IMR-90 (cell line): ENCODE data around the gene DUSP11.

Source experiments
- BHLHE40 ChIP-seq: fragments of 150-350 bp; IDR thresholded peaks from 2 replicates; pipeline ENCODE4 v1.6.1; 2016; ENCODE audit warnings: mild to moderate bottlenecking, low read depth, low read length
- CHD1 ChIP-seq: IDR thresholded peaks from 2 replicates; pipeline ENCODE4 v1.6.1; 2012; ENCODE audit warnings: low read depth, low read length, improper control_type of control experiment
- FOS ChIP-seq: fragments of 150-350 bp; IDR thresholded peaks from 2 replicates; pipeline ENCODE4 v1.6.1; 2016; ENCODE audit warnings: low read depth, low read length
- MAFK ChIP-seq: IDR thresholded peaks from 2 replicates; pipeline ENCODE4 v1.6.1; 2012; ENCODE audit warnings: low read depth, low read length, improper control_type of control experiment
- NFE2L2 ChIP-seq: fragments of 150-350 bp; IDR thresholded peaks from 2 replicates; pipeline ENCODE4 v1.6.1; 2016; ENCODE audit warnings: low read depth, mild to moderate bottlenecking, low read length
- POLR2A ChIP-seq: IDR thresholded peaks from 2 replicates; pipeline ENCODE4 v1.6.1; 2012; ENCODE audit warnings: mild to moderate bottlenecking, low read depth, low read length
- RAD21 ChIP-seq: IDR thresholded peaks from 2 replicates; pipeline ENCODE4 v1.6.1; 2012; ENCODE audit warnings: low read length, improper control_type of control experiment
- RCOR1 ChIP-seq: IDR thresholded peaks from 2 replicates; pipeline ENCODE4 v1.6.1; 2012; ENCODE audit warnings: mild to moderate bottlenecking, low read length, improper control_type of control experiment; ENCODE audit not compliant: insufficient replicate concordance
- RFX5 ChIP-seq: IDR thresholded peaks from 2 replicates; pipeline ENCODE4 v1.8.0; 2012; ENCODE audit warnings: low read depth, mild to moderate bottlenecking, low read length, moderate library complexity
- SMC3 ChIP-seq: fragments of 150-350 bp; IDR thresholded peaks from 2 replicates; pipeline ENCODE4 v1.6.1; 2016; ENCODE audit warnings: low read depth, mild to moderate bottlenecking, antibody characterized with exemption, low read length, moderate library complexity
- TF ChIP-seq, protein P1 (sequence below): conservative IDR thresholded peaks from 2 replicates; pipeline ENCODE4 v1.5.1; 2012; ENCODE audit warnings: mild to moderate bottlenecking, low read depth, low read length, improper control_type of control experiment

DNA sequence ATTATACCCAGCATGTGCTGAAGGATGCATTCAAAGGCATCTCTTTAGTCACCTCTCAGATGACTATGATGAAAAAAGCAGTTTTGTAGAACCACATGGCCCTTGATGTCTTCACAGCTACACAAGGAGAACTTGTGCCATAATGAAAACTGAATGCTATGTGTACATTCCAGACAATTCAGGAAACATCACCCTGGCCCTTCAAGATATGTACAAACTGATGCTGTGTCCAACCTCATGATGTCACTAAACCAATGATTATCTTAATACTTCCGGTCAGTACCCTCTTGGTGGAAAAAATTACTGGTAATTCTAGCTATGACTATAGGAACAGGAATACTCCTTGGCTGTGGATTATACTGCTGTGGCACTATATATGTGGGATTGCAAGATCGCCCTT is 20.0 kb downstream of the DUSP11 start:
- TF ChIP-seq, protein P1, sequence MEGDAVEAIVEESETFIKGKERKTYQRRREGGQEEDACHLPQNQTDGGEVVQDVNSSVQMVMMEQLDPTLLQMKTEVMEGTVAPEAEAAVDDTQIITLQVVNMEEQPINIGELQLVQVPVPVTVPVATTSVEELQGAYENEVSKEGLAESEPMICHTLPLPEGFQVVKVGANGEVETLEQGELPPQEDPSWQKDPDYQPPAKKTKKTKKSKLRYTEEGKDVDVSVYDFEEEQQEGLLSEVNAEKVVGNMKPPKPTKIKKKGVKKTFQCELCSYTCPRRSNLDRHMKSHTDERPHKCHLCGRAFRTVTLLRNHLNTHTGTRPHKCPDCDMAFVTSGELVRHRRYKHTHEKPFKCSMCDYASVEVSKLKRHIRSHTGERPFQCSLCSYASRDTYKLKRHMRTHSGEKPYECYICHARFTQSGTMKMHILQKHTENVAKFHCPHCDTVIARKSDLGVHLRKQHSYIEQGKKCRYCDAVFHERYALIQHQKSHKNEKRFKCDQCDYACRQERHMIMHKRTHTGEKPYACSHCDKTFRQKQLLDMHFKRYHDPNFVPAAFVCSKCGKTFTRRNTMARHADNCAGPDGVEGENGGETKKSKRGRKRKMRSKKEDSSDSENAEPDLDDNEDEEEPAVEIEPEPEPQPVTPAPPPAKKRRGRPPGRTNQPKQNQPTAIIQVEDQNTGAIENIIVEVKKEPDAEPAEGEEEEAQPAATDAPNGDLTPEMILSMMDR: no peak
- TF ChIP-seq POLR2A: no peak
- TF ChIP-seq RAD21: no peak
- TF ChIP-seq NFE2L2: no peak
- TF ChIP-seq RCOR1: no peak
- no peak for TF ChIP-seq FOS
- no peak for TF ChIP-seq SMC3
- TF ChIP-seq BHLHE40: no peak
- no peak for TF ChIP-seq CHD1
- no peak for TF ChIP-seq RFX5
- no peak for TF ChIP-seq MAFK
